Stimulated activated effector memory CD8-positive, alpha-beta T cell treated with anti-CD3 and anti-CD28 coated beads, Interleukin-12 subunit alpha, Interleukin-12 subunit beta, amount 100 ng/mL, for 72 hours (primary cell): ENCODE measurements around the gene KRT3.
"Not testable (repeated sequence)": the region's sequence is repeated elsewhere in the genome, so short reads cannot be mapped to it uniquely, and the experiment has no call there.

Experiments used
- ATAC-seq: fragments of 150-1000 bp; cut with Tn5 transposase; 2 replicates; pipeline ENCODE4 v1.10.0; 2021
- DNase-seq, 2 donors: peaks; one replicate each; pipeline ENCODE4 v3.0.0; 2021 to 2022; ENCODE audit warnings: low spot score in 2 of 2
- H3K27ac Mint-ChIP-seq: one replicate; pipeline ENCODE4 v1.8.0; 2022; ENCODE audit warnings: mild to moderate bottlenecking, mixed read lengths
- H3K36me3 Mint-ChIP-seq: one replicate; pipeline ENCODE4 v1.8.0; 2022; ENCODE audit warnings: mild to moderate bottlenecking, mixed read lengths
- H3K4me1 Mint-ChIP-seq: one replicate; pipeline ENCODE4 v1.8.0; 2022; ENCODE audit warnings: mixed read lengths
- H3K4me3 Mint-ChIP-seq: one replicate; pipeline ENCODE4 v1.8.0; 2022; ENCODE audit warnings: mild to moderate bottlenecking, mixed read lengths
- H3K9me3 Mint-ChIP-seq: one replicate; pipeline ENCODE4 v1.8.0; 2022; ENCODE audit warnings: mixed read lengths

Gene KRT3

DNA sequence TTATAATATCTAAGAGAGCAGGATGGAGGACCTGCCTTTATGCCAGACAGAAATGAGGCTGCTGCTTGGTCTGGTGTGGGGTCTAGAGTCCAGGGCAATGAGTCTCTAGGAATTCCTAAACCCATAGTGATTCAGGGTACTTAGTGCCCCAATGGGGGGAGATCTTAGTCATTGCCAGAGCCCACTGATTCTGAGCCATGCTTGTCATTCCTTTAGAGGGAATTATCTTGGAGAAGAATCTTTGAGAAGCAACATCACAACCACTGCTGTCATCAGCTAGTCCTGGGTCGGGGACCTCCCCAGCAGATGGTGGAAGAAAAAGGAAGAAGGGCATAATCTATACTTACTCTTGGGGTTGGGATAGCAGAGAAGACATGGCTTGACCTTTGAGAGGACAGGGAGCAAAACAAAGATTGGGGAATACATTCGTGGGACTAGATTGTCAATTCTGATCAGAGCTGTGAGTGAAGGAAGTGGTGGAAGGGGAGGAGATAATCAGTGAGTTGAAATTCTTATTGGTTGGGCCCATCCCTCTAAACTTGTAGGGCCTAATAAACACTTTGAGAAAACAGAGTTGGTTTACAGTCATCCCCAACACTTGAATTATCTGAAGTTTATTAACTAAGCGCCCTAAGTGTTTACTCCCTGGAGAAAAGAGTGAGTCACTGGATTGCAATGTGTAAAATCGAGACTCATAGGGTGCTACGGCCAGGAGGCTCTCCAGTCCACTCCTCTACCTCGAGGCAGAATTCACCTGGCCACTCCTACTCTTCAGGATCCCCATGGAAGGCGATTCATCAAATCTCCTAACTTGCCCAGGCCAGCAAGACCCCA lies 3.0 kb upstream of the KRT3 start:
- Mint-ChIP-seq H3K27ac (no peak overlapping the region), H3K4me3 (no peak overlapping the region), H3K36me3 (no peaks in the 10 kb centered on the region), H3K4me1 (no peaks in the 10 kb centered on the region), H3K9me3 (no peaks in the 10 kb centered on the region)
- DNase-seq (no peak), ATAC-seq (no peak)

DNA sequence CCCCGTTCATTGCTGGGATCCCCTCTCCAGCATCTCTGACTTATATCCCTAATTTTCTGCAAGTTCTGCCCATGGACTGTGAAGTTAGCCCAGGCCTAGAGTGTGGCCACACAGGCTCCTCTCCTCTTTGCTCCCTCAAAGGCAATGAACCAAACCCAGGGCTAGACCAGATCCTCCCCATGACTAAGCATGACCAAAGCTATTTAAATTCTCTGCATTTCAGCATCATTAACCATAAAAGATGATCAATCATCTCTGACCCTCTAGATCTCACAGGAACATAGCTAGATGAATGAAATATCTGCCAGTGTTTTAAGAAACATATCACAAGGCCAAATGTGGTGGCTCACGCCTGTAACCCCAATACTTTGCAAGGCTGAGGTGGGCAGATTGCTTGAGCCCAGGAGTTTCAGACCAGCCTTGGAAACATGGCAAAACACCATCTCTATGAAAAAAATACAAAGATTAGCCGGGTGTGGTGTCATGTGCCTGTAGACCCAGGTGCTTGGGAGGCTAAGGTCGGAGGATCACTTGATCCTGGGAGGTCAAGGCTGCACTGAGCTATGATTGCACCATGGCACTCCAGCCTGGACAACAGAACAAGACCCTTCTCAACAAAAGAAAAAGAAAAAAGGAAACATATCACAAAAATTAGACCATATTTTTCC lies 2.2 kb upstream of the KRT3 start:
- no peak for ATAC-seq
- no peak overlapping the region for H3K27ac Mint-ChIP-seq
- no peak for DNase-seq
- no peaks in the 10 kb centered on the region for H3K4me1 Mint-ChIP-seq
- no peak overlapping the region for H3K4me3 Mint-ChIP-seq
- no peaks in the 10 kb centered on the region for H3K36me3 Mint-ChIP-seq
- no peaks in the 10 kb centered on the region for H3K9me3 Mint-ChIP-seq

DNA sequence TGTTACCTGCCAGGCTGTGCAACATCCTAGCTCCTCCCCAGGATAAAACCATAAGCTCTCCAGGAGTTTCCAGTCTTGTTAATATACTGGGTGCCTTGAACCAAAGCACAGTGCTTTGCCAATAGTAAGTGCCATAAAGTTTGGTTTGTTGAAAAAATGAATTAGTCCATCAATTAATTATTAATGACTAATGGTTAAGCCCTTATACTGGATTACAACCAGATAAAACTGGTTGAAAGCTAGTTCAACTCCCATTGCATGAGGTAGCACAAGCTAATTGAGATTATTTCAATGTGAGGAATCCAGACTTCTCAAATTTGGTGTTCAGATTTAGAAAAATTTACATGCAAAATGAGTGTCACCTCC lies 1.6 kb upstream of the KRT3 start:
- H3K4me3 Mint-ChIP-seq: no peak overlapping the region
- DNase-seq (no peak), ATAC-seq (no peak)
- H3K4me1 Mint-ChIP-seq: no peaks in the 10 kb centered on the region
- no peaks in the 10 kb centered on the region for H3K36me3 Mint-ChIP-seq
- H3K27ac Mint-ChIP-seq: no peak overlapping the region
- no peaks in the 10 kb centered on the region for H3K9me3 Mint-ChIP-seq

DNA sequence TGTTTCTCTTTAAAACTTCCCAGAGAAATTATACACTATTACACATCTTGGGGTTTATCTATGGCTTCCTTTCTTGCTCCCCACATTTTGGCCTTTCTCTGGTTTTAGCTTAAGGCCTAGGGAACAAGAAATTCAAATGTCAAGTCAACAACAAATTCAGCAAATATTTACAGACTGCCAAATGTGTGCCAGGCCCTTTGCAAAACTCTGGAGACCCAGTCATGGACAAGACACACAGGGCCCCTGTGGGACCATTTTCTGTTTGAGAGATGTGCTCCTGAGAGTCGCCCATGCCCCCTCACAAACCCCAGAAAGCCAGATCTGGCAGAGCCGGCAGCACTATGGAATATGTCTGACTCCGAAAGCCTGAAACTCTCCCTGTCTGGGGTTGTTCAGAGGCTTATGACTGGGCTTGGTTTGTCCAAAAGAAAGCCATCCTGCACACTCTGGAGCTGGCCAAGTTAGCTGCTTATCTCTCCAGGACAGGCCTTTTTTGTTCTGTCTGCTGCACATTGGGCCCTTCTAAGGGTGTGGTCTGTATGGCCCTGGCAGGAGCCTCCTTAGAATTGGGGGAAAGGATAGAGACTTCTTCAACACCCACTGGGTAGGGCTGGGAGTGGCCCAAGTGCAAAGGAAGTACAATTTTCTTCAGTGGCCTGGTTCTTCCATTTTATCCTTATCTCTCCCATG lies 1.1 kb upstream of the KRT3 start:
- no peak for DNase-seq
- ATAC-seq: no peak
- Mint-ChIP-seq H3K9me3 (no peaks in the 10 kb centered on the region), H3K4me3 (no peak overlapping the region), H3K36me3 (no peaks in the 10 kb centered on the region), H3K27ac (no peak overlapping the region), H3K4me1 (no peaks in the 10 kb centered on the region)

DNA sequence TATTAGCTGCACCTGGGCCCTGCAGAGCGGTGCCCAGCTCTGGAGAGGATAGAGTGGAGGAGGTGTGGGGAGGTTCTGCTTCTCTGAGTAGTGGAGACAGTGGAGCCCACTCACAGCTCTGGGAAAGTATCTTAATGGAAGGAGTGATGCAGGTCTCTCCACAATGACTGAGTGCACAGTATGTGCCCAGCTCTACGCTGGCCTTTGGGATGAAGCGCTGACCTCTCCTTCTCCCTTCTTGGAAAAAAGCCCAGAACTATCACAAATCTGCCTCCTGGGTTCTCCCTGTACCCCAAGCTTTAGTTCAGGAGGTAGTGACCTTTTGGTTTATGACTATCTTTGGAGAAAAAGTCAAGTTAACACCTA lies 495 bp upstream of the KRT3 start:
- no peaks in the 10 kb centered on the region for H3K9me3 Mint-ChIP-seq
- H3K36me3 Mint-ChIP-seq: no peaks in the 10 kb centered on the region
- ATAC-seq (no peak), DNase-seq (no peak)
- H3K4me3 Mint-ChIP-seq: no peak overlapping the region
- no peak overlapping the region for H3K27ac Mint-ChIP-seq
- H3K4me1 Mint-ChIP-seq: peaks cover 5% of the 10 kb centered on the region

DNA sequence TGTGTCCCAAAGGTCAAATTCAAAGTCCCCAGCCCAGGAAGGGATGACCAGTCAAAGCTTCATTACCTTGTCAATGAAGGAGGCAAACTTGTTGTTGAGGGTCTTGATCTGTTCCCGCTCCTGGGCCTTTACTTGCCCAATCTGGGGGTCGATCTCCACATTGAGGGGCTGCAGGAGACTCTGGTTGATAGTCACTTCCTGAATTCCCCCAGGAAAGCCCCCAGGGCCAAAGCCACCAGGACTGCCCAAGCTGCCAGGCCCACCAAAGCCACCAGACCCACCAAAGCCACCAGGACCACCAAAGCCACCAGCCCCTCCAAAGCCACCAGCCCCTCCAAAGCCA lies 614 bp downstream of the KRT3 start:
- DNase-seq, ATAC-seq, H3K4me3 Mint-ChIP-seq, H3K9me3 Mint-ChIP-seq, H3K27ac Mint-ChIP-seq, H3K36me3 Mint-ChIP-seq: not testable (repeated sequence)
- peaks cover 11% of the 10 kb centered on the region for H3K4me1 Mint-ChIP-seq

DNA sequence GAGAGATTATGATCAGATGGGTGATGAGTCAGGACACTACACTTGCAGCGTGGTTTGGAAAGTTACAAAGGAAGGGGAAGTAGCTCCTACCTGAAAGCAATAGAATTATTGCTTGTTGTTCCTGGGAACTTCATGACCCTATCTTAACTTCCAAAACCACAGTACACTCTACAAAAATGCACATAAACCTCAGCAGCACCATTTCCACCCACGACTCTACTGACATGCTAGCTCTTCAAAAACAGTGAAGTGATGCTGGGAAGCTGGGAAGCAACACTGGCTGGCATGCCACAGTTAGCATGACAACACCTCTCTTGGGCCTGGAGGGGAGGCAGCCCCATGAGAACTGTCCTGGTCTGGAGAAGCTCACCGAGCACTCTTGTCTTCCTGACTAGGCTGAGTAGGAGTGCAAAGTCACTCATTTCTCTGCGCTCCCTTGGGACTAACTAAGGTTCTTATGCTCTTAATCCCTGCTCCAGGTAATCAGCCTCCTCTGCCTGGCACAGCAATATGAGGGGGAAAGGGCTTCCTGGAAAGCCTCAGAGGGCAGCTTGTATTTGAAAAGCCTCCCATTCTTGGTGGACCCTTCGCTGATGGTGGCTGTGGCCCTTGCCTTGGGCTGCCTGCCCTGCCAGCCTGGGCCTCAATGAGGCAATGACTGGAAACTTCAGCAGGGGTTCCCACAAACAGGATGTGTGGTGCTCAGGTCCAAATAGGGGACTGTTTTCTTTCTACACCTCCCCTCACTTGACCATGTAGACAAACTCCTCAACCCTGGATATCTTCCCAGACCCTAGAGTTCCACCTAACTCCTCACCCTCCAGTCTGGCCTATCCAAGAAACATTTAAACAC lies 1.2 kb downstream of the KRT3 start:
- Mint-ChIP-seq H3K4me3 (no peak overlapping the region), H3K27ac (no peak overlapping the region), H3K36me3 (no peaks in the 10 kb centered on the region), H3K4me1 (peaks cover 17% of the 10 kb centered on the region), H3K9me3 (no peaks in the 10 kb centered on the region)
- ATAC-seq: no peak
- no peak for DNase-seq

DNA sequence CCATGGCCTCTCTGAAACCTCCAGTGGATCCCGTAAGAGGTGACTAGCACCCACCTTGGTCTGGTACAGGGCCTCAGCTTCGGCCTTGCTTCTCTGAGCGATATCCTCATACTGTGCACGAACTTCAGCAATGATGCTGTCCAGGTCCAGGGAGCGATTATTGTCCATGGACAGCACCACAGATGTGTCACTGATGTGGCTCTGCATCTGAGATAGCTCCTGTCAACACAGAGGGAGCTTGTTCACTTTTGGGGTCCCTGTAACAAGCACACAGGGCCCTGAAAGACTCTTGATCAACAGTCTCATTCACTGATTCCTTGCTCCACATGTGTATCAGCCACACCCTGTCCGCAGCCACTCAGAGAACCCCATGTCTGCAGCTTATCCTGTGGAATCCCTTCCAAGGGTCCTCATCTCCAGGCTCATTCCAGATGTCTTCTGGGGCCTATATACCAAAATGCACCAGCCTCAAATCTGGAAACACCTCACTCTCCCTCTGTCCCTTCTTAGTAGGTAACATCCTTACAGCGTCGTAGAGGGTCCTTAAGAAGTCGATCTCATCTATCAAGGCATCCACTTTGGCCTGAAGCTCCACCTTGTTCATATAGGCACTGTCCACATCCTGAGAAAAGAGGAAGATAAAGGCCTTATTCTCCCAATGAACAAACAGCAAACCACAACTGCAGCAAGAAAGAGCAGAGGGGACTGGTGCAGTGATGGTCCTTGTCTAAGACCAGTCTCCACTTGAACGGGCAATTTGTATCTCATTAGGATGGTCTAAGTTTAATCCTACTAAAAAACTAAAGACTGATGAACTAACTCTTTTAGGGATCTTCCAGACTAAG lies 3.5 kb downstream of the KRT3 start:
- H3K27ac Mint-ChIP-seq: no peak overlapping the region
- DNase-seq: no peak
- ATAC-seq: no peak
- H3K4me1 Mint-ChIP-seq: peaks cover 25% of the 10 kb centered on the region
- H3K36me3 Mint-ChIP-seq: no peaks in the 10 kb centered on the region
- H3K4me3 Mint-ChIP-seq: no peak overlapping the region
- H3K9me3 Mint-ChIP-seq: no peaks in the 10 kb centered on the region

DNA sequence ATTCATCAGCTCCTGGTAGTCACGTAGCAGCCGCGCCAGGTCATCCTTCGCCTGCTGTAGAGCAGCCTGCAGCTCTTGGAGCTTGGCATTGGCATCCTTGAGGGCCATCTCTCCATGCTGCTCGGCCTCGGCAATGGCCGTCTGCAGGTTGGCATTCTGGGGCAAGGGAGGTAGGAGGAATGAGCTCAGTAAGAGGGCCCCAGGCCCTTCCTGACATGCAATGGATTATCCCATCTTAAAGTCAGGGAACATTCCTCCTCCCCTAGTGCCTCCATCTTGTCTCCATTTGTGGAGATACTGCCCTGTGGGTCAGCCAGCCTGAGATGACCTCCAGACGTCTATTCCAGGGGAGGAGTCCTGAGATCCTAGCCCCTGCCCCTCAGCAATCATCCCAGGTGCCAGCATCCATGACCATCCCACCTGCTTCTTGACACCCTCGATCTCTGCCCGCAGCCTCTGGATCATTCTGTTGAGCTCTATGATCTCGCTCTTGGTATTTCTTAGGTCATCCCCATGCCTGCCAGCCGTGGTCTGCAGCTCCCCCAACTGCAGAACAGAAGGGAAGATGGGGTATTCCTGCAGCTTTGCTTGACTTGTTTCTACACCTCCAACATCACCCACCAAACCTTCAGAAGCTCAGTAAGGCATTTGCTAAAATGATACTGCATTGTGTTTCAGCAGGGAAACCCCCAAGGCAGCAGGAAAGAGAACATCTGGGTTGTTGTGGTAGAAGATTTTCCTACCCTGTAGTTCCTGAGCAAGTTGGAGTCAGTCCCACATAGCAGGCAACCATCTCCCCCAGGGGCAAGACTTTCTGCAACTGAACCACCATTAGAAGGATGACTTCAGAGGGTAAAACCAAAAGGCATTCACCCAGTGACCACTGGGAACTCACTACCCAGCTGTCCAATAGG lies 4.4 kb downstream of the KRT3 start:
- Mint-ChIP-seq H3K4me3 (no peak overlapping the region), H3K4me1 (peaks cover 25% of the 10 kb centered on the region), H3K27ac (no peak overlapping the region), H3K9me3 (no peaks in the 10 kb centered on the region), H3K36me3 (no peaks in the 10 kb centered on the region)
- no peak for DNase-seq
- ATAC-seq: no peak

DNA sequence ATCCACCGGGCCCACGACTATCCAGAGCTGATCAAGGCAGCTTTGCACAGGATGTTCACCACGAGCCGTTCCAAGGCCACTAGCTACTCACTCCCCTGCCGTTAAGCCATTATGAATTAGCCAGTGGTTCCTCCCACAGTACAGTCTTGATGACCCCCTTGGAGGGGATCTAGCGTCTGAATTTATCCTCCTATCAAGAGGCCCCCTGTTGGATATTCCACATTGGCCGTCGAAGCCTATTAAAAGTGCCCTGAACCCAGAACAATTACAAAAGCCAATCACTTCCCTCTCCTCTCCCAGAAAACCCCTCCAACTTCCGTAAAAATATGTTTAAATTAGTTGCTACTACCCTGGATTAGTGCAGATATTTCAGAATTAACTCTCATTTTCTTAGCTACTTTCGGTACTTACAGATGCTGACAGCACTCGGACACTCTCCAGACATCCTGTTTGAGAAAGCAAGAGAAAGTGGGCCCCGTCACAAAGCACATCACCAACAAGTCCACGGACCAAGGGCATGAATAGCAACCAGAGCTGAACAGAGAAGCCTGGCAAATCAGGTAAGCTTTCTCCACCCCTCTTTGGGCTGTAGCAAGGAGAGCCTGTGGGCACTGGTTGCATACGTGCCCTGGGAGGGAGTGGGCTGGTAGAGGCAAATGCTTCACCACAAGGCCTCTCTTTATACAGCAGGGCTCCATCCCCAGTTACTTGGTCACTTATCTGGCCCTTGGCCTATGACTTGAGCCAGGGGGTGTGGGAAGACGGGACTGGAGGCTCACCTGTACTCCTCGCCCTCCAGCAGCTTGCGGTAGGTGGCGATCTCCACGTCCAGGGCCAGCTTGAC lies 5.3 kb downstream of the KRT3 start:
- Mint-ChIP-seq H3K4me3 (no peak overlapping the region), H3K9me3 (peaks cover 2% of the 10 kb centered on the region), H3K36me3 (no peaks in the 10 kb centered on the region), H3K27ac (no peak overlapping the region), H3K4me1 (peaks cover 25% of the 10 kb centered on the region)
- DNase-seq (no peak), ATAC-seq (no peak)

DNA sequence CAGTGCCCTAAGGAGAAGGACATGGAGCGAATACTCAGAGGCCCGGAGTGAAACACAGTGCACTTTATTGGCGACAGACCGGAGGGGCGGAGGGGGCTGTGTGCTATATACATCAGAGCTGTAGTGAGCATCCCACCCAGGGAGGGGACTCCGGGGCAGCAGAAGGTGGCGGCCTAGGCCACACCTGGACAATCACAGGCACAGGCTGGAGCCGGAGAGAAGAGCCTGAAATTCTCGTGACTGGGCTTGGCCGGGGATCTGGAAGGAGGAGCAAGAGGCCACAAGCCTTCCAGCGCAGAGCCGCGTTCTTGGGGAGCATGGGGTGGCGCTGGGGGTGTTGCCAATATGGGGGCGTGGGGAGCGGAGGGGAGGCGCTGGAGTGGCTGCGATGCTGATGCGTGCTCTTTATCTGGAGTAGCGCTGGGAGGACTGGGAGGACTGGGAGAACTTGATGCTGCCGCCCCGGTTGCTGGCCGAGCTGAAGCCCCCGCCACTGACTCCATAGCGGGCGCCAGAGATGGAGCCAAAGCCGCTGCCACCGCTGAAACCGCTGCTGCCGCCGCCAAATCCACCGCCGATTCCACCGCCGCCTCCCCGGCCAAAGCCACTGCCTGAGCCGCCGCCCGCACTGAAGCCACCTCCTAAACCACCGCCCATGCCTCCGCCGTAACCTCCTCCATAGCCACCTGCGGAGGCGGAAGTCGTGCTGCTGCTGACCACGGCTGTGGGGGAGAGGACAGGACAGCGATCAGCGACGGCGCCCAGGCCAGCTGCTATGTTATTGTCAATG lies 6.1 kb downstream of the KRT3 start:
- H3K4me3 Mint-ChIP-seq: no peak overlapping the region
- ATAC-seq: no peak
- DNase-seq: no peak
- no peaks in the 10 kb centered on the region for H3K36me3 Mint-ChIP-seq
- peaks cover 25% of the 10 kb centered on the region for H3K4me1 Mint-ChIP-seq
- H3K27ac Mint-ChIP-seq: no peak overlapping the region
- peaks cover 3% of the 10 kb centered on the region for H3K9me3 Mint-ChIP-seq

DNA sequence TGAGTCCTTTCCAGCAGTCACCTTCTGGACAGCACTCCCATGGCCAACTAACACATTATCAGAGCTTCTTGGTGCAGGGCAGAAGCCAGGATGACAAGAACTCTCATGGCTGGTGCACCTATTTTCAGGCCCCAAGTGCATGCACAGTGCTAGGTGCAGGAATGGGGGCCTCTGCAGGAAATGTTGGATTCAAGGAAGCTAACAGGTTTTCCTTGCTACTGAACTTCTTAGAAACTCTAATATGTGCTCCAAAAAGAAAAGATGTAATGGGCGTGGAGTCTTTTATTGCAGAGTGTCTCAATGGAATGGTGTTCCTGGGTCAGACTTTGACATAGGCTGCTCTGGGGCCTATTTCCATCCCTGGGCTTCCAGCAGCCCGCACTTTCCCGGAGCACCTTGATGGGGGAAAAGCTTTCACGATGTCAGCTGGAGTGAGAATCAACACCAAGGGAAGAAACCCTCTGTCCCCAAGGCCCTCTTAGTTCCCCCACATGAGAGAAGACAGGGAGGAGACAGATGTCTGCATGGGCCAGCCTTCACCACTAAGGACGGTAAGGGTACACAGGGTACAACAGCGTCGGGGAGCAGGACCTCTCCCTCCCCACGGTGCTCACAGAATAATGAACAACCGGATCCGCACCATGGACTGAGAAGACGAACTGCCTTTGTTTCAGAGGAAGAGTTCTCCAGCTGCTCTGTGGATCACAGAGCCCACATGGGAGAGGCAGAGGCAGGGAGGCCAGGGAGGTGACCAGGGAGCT lies 6.9 kb downstream of the KRT3 start:
- H3K36me3 Mint-ChIP-seq: no peaks in the 10 kb centered on the region
- H3K9me3 Mint-ChIP-seq: peaks cover 3% of the 10 kb centered on the region
- no peak overlapping the region for H3K4me3 Mint-ChIP-seq
- DNase-seq (no peak), ATAC-seq (no peak)
- H3K27ac Mint-ChIP-seq: no peak overlapping the region
- H3K4me1 Mint-ChIP-seq: peaks cover 25% of the 10 kb centered on the region
